Kidney (tissue), 14 donors: ENCODE data around the gene FAM186B. TPM values are rescaled to one million over a fixed set of nuclear protein-coding genes. Genes with fewer than 3 reads are reported as not detected.
A peak's percentile ranks its signal among the peaks of the same experiment; 100 is the strongest.

ENCODE experiments used
- DNase-seq, 5 donors: peaks; one replicate each; pipeline ENCODE4 v3.0.0-alpha.2; 2013 to 2020
- FAIRE-seq: peaks from 2 replicates; lab custom pipeline; 2012; peaks lifted over from hg19 to GRCh38; lab: Jason Lieb, UNC
- H3K27ac ChIP-seq, 2 donors: one replicate each; pipeline ENCODE4 v1.7.0; 2013; ENCODE audit warnings: low read depth in 2 of 2, low read length in 2 of 2, inconsistent platforms in 1 of 2
- H3K27me3 ChIP-seq: one replicate; pipeline ENCODE4 v1.7.1; 2013; ENCODE audit warnings: low read length, inconsistent platforms; ENCODE audit not compliant: control insufficient read depth, insufficient read depth
- H3K36me3 ChIP-seq, 3 donors: one replicate each; pipeline versions ENCODE4 v1.7.0 to v1.7.1; 2013; ENCODE audit warnings: low read length in 3 of 3, control low read depth in 1 of 3, inconsistent platforms in 1 of 3; ENCODE audit not compliant: insufficient read depth in 3 of 3, control insufficient read depth in 2 of 3
- H3K4me1 ChIP-seq, 3 donors: one replicate each; pipeline versions ENCODE4 v1.7.0 to v1.7.1; 2013; ENCODE audit warnings: low read length in 3 of 3, inconsistent platforms in 1 of 3, low read depth in 1 of 3; ENCODE audit not compliant: control insufficient read depth in 2 of 3, insufficient read depth in 2 of 3
- H3K4me3 ChIP-seq, 3 donors: one replicate each; pipeline versions ENCODE4 v1.7.0 to v1.8.1; 2013; ENCODE audit warnings: low read length in 3 of 3, control low read depth in 1 of 3, inconsistent platforms in 1 of 3
- H3K9ac ChIP-seq, 3 donors: one replicate each; pipeline versions ENCODE4 v1.7.0 to v1.7.1; 2013; ENCODE audit warnings: low read length in 3 of 3, control low read depth in 1 of 3, inconsistent platforms in 1 of 3
- H3K9me3 ChIP-seq, 3 donors: one replicate each; pipeline versions ENCODE4 v1.7.0 to v1.7.1; 2013; ENCODE audit warnings: low read length in 3 of 3, control low read depth in 1 of 3, inconsistent platforms in 1 of 3; ENCODE audit not compliant: control insufficient read depth in 2 of 3, insufficient read depth in 1 of 3
- CTCF ChIP-seq: IDR thresholded peaks from 3 replicates; pipeline ENCODE4 v1.5.1; 2012; ENCODE audit warnings: mild to moderate bottlenecking, moderate library complexity, borderline replicate concordance; ENCODE audit not compliant: insufficient read depth; ENCODE audit errors: extremely low read depth
- intact Hi-C: fragments of 100-400 bp; cut with DNase I; formaldehyde crosslinking; loops from one replicate; pipeline ENCODE4 v1.11.1; 2022
- polyA plus RNA-seq: library from polyadenylated mRNA; stranded (reverse); fragments of 350-450 nt; fragmentation: Illumina TruSeq; extraction: RNeasy Lipid Tissue Mini Kit (QIAGEN cat#74804); gene quantifications from one replicate; pipeline ENCODE4 v1.2.3, GENCODE V29; 2014; ENCODE audit warnings: low read depth, low replicate concordance; ENCODE audit not compliant: insufficient read depth
- total RNA-seq: library from RNA; stranded (reverse); fragmentation: NEBNext Ultra II Directional; extraction: Animal tissue kit (Norgen Biotek cat#: 25700); gene quantifications from one replicate; pipeline ENCODE4 v1.2.1, GENCODE V29; 2021
- donor health status: control.
- donor health status: control.
- donor health status: control.
- donor health status: control.
- donor health status: control.
- donor health status: DM: yes; HTN: yes; CAD: no.
- donor health status: Normal renal cell carcinoma (clear cell type).

Gene FAM186B
- total and polyA plus RNA-seq, 2 donors from 2014 or later = 0.34 to 0.85 TPM

GRCh38 chr12:49626169-49626835, 20.9 kb upstream of the FAM186B start:
- H3K4me1 ChIP-seq = peaks cover 3 to 6% (median 4%) of the 10 kb centered on the region in 3 donors
- TF ChIP-seq CTCF = no peak
- no peaks in the 10 kb centered on the region for H3K27me3 ChIP-seq
- no peaks in the 10 kb centered on the region for H3K36me3 ChIP-seq
- no peaks in the 10 kb centered on the region for H3K9me3 ChIP-seq
- no peak overlapping the region for H3K9ac ChIP-seq
- FAIRE-seq (no peak), DNase-seq (no peak)
- intact Hi-C loops = no loop called here
- H3K27ac ChIP-seq = no peak overlapping the region
- H3K4me3 ChIP-seq = no peak overlapping the region

- H3K27me3 ChIP-seq = no peaks in the 10 kb centered on the region
- no peaks in the 10 kb centered on the region for H3K9me3 ChIP-seq
- no peak overlapping the region for H3K27ac ChIP-seq
- DNase-seq = no peak
- no peak for TF ChIP-seq CTCF
- peaks cover 3 to 6% (median 4%) of the 10 kb centered on the region in 3 donors for H3K4me1 ChIP-seq
- FAIRE-seq = no peak
- no peaks in the 10 kb centered on the region for H3K36me3 ChIP-seq
- no peak overlapping the region for H3K9ac ChIP-seq
- intact Hi-C loops = no loop called here
- H3K4me3 ChIP-seq = no peak overlapping the region
Measured at GRCh38 chr12:49624921-49625577, 19.6 kb upstream of the FAM186B start.

- DNase-seq = peak; percentile 89 to 95 (median 94)
- Histone ChIP-seq H3K9me3 (no peaks in the 10 kb centered on the region), H3K4me3 (peak within 1 kb of the TSS; percentile 67 to 89 (median 74)), H3K36me3 (no peaks in the 10 kb centered on the region), H3K27me3 (no peaks in the 10 kb centered on the region), H3K27ac (peak within 1 kb of the TSS; percentile 78 to 83), H3K9ac (peak within 1 kb of the TSS; percentile 52 to 94 (median 80)), H3K4me1 (peaks cover 3 to 6% (median 4%) of the 10 kb centered on the region in 3 donors)
- peak; percentile 36 for TF ChIP-seq CTCF
- intact Hi-C loops = no loop called here
- no peak for FAIRE-seq
Measured at GRCh38 chr12:49623142-49623904, 17.9 kb upstream of the FAM186B start, which contains the start of gene PRPF40B. Gene PRPF40B, plus strand, starts transcription at chr12:49623561. Its CDS starts 30 bp downstream, at chr12:49623591.
